Measurements from ENCODE around the gene TNFRSF8. TPM values are rescaled to one million over a fixed set of nuclear protein-coding genes. Genes with fewer than 3 reads are reported as not detected.

Gene TNFRSF8
- total and polyA plus RNA-seq, 2 donors (not counting 1 experiment from before 2014, with no cell fraction given), result 0.05 TPM; not detected in 1

GRCh38 chr1:12145616-12146342 is 82.7 kb downstream of the TNFRSF8 start:
- H3K36me3 ChIP-seq (ENCODE audit: control insufficient read depth, insufficient read depth, low read length), result peaks cover 2% of the 10 kb centered on the region
- no peak overlapping the region for H2AFZ ChIP-seq (ENCODE audit: low read length)
- DNase-seq (ENCODE audit: low read depth in 2 of 2), result no peak

GRCh38 chr1:12146343-12147112 is 83.4 kb downstream of the TNFRSF8 start:
- Histone ChIP-seq H3K9me3 (ENCODE audit: control insufficient read depth, insufficient read depth, low read depth, low read length) (no peaks in the 10 kb centered on the region), H3K36me3 (ENCODE audit: control insufficient read depth, insufficient read depth, low read length) (peaks cover 2% of the 10 kb centered on the region), H2AFZ (ENCODE audit: low read length) (no peak overlapping the region), H3K27ac (ENCODE audit: insufficient read depth, low read length) (no peak overlapping the region), H3K4me2 (ENCODE audit: extremely low read depth, insufficient read depth, low read length) (no peak overlapping the region), H3K4me1 (ENCODE audit: control insufficient read depth, extremely low read depth, insufficient read depth, low read length) (peaks cover 23% of the 10 kb centered on the region), H3K9ac (ENCODE audit: insufficient read depth, low read length) (no peak overlapping the region), H3K79me2 (ENCODE audit: control insufficient read depth, insufficient read depth, low read length) (no peaks in the 10 kb centered on the region), H4K20me1 (ENCODE audit: control insufficient read depth, extremely low read depth, insufficient read depth, low read length) (no peaks in the 10 kb centered on the region), H3K4me3 (replicated peaks in 1 of 4; ENCODE audit: control extremely low read depth in 1 of 4, insufficient read depth in 1 of 4, low read depth in 3 of 4, low read length in 4 of 4) (no peak overlapping the region), H3K27me3 (ENCODE audit: control insufficient read depth, insufficient read depth, low read length) (no peaks in the 10 kb centered on the region)
- TF ChIP-seq CTCF (conservative IDR thresholded peaks at IDR 0.05 in 1 of 2, IDR thresholded peaks at IDR 0.05 in 1 of 2; ENCODE audit: low read depth in 1 of 2, low read length in 2 of 2), result no peak
- no peak for TF ChIP-seq EZH2 (IDR thresholded peaks at IDR 0.05; ENCODE audit: low read length, missing control alignments)
- DNase-seq (ENCODE audit: low read depth in 2 of 2), result no peak

More at GRCh38 chr1:12145616-12146342, 82.7 kb downstream of the TNFRSF8 start:
- H3K4me1 ChIP-seq (ENCODE audit: control insufficient read depth, extremely low read depth, insufficient read depth, low read length), result peaks cover 23% of the 10 kb centered on the region
- no peak overlapping the region for H3K9ac ChIP-seq (ENCODE audit: insufficient read depth, low read length)
- no peak for TF ChIP-seq CTCF (conservative IDR thresholded peaks at IDR 0.05 in 1 of 2, IDR thresholded peaks at IDR 0.05 in 1 of 2; ENCODE audit: low read depth in 1 of 2, low read length in 2 of 2)
- no peak for TF ChIP-seq EZH2 (IDR thresholded peaks at IDR 0.05; ENCODE audit: low read length, missing control alignments)
- no peak overlapping the region for H3K27ac ChIP-seq (ENCODE audit: insufficient read depth, low read length)
- no peaks in the 10 kb centered on the region for H3K27me3 ChIP-seq (ENCODE audit: control insufficient read depth, insufficient read depth, low read length)
- no peaks in the 10 kb centered on the region for H4K20me1 ChIP-seq (ENCODE audit: control insufficient read depth, extremely low read depth, insufficient read depth, low read length)
- H3K9me3 ChIP-seq (ENCODE audit: control insufficient read depth, insufficient read depth, low read depth, low read length), result no peaks in the 10 kb centered on the region
- H3K4me2 ChIP-seq (ENCODE audit: extremely low read depth, insufficient read depth, low read length), result no peak overlapping the region
- no peak overlapping the region for H3K4me3 ChIP-seq (replicated peaks in 1 of 4; ENCODE audit: control extremely low read depth in 1 of 4, insufficient read depth in 1 of 4, low read depth in 3 of 4, low read length in 4 of 4)
- no peaks in the 10 kb centered on the region for H3K79me2 ChIP-seq (ENCODE audit: control insufficient read depth, insufficient read depth, low read length)

- H4K20me1 ChIP-seq (ENCODE audit: control insufficient read depth, extremely low read depth, insufficient read depth, low read length), result no peaks in the 10 kb centered on the region
- peaks cover 23% of the 10 kb centered on the region for H3K4me1 ChIP-seq (ENCODE audit: control insufficient read depth, extremely low read depth, insufficient read depth, low read length)
- no peak overlapping the region for H3K27ac ChIP-seq (ENCODE audit: insufficient read depth, low read length)
- TF ChIP-seq EZH2 (IDR thresholded peaks at IDR 0.05; ENCODE audit: low read length, missing control alignments) (no peak), CTCF (conservative IDR thresholded peaks at IDR 0.05 in 1 of 2, IDR thresholded peaks at IDR 0.05 in 1 of 2; ENCODE audit: low read depth in 1 of 2, low read length in 2 of 2) (no peak)
- no peaks in the 10 kb centered on the region for H3K79me2 ChIP-seq (ENCODE audit: control insufficient read depth, insufficient read depth, low read length)
- no peaks in the 10 kb centered on the region for H3K9me3 ChIP-seq (ENCODE audit: control insufficient read depth, insufficient read depth, low read depth, low read length)
- no peak overlapping the region for H3K4me3 ChIP-seq (replicated peaks in 1 of 4; ENCODE audit: control extremely low read depth in 1 of 4, insufficient read depth in 1 of 4, low read depth in 3 of 4, low read length in 4 of 4)
- H3K4me2 ChIP-seq (ENCODE audit: extremely low read depth, insufficient read depth, low read length), result no peak overlapping the region
- H2AFZ ChIP-seq (ENCODE audit: low read length), result no peak overlapping the region
- no peak overlapping the region for H3K9ac ChIP-seq (ENCODE audit: insufficient read depth, low read length)
- DNase-seq (ENCODE audit: low read depth in 2 of 2), result no peak
- peaks cover 2% of the 10 kb centered on the region for H3K36me3 ChIP-seq (ENCODE audit: control insufficient read depth, insufficient read depth, low read length)
- H3K27me3 ChIP-seq (ENCODE audit: control insufficient read depth, insufficient read depth, low read length), result no peaks in the 10 kb centered on the region
These were observed 84.1 kb downstream of the TNFRSF8 start for GRCh38 chr1:12147201-12147701.
